Gastroesophageal sphincter (tissue), 3 donors: ENCODE measurements around the gene BLOC1S5.

Experiments used
- EP300 ChIP-seq: sonication (generic); formaldehyde crosslinking; IDR thresholded peaks from one replicate; pipeline ENCODE4 v1.6.1; 2017; ENCODE audit warnings: antibody characterized with exemption, mild to moderate bottlenecking
- POLR2A ChIP-seq, 2 donors: fragments of 450-650 bp; IDR thresholded peaks; one replicate each; pipeline ENCODE4 v1.6.1; 2017; ENCODE audit warnings: antibody characterized with exemption in 2 of 2, mild to moderate bottlenecking in 2 of 2, moderate library complexity in 1 of 2
- POLR2AphosphoS5 ChIP-seq: sonication (generic); formaldehyde crosslinking; IDR thresholded peaks from one replicate; pipeline ENCODE4 v1.6.1; 2017; ENCODE audit warnings: antibody characterized with exemption
- TF ChIP-seq, protein P1 (sequence below), 4 experiments: fragments of 200-600 bp in 2 of 4; fragments of 450-650 bp in 2 of 4; sonication (generic) in 1 of 4; IDR thresholded peaks; one replicate each; pipeline ENCODE4 v1.5.1; 2017 to 2019; ENCODE audit warnings: antibody characterized with exemption in 4 of 4, mild to moderate bottlenecking in 2 of 4, moderate library complexity in 2 of 4

- TF ChIP-seq, protein P1, sequence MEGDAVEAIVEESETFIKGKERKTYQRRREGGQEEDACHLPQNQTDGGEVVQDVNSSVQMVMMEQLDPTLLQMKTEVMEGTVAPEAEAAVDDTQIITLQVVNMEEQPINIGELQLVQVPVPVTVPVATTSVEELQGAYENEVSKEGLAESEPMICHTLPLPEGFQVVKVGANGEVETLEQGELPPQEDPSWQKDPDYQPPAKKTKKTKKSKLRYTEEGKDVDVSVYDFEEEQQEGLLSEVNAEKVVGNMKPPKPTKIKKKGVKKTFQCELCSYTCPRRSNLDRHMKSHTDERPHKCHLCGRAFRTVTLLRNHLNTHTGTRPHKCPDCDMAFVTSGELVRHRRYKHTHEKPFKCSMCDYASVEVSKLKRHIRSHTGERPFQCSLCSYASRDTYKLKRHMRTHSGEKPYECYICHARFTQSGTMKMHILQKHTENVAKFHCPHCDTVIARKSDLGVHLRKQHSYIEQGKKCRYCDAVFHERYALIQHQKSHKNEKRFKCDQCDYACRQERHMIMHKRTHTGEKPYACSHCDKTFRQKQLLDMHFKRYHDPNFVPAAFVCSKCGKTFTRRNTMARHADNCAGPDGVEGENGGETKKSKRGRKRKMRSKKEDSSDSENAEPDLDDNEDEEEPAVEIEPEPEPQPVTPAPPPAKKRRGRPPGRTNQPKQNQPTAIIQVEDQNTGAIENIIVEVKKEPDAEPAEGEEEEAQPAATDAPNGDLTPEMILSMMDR (IDR thresholded peaks at IDR 0.05): no peak
- TF ChIP-seq POLR2AphosphoS5 (no peak), POLR2A (IDR thresholded peaks at IDR 0.05) (no peak), EP300 (no peak)
Observed at GRCh38 chr6:8025191-8025590, 39.0 kb downstream of the BLOC1S5 start.
